Osteoblast (primary cell): ENCODE measurements around the gene HMGCS2. TPM values are rescaled to one million over a fixed set of nuclear protein-coding genes. Genes with fewer than 3 reads are reported as not detected.
A peak's percentile ranks its signal among the peaks of the same experiment; 100 is the strongest.

ENCODE experiments used
- DNase-seq: peaks from one replicate; pipeline ENCODE4 v3.0.0; 2011; ENCODE audit warnings: low spot score, mixed read lengths; ENCODE audit not compliant: insufficient read length; ENCODE audit errors: missing footprints
- H2AFZ ChIP-seq: 2 replicates; pipeline ENCODE4 v1.6.0; 2011; ENCODE audit warnings: mild to moderate bottlenecking, low read length
- H3K27ac ChIP-seq: 2 replicates; pipeline ENCODE4 v1.5.1; 2011; ENCODE audit warnings: mild to moderate bottlenecking, low read depth, low read length, moderate library complexity
- H3K27me3 ChIP-seq: 2 replicates; pipeline ENCODE4 v1.6.0; 2012; ENCODE audit warnings: mild to moderate bottlenecking, control low read depth, inconsistent platforms, low read length, moderate library complexity; ENCODE audit not compliant: insufficient read depth
- H3K36me3 ChIP-seq: 2 replicates; pipeline ENCODE4 v1.5.1; 2011; ENCODE audit warnings: mild to moderate bottlenecking, low read length, control low read depth, moderate library complexity; ENCODE audit not compliant: insufficient read depth
- H3K4me1 ChIP-seq: 2 replicates; pipeline ENCODE4 v1.5.1; 2011; ENCODE audit warnings: mild to moderate bottlenecking, low read length, control low read depth, moderate library complexity; ENCODE audit not compliant: insufficient read depth
- H3K4me2 ChIP-seq: 2 replicates; pipeline ENCODE4 v1.6.0; 2011; ENCODE audit warnings: mild to moderate bottlenecking, low read length; ENCODE audit not compliant: insufficient read depth
- H3K4me3 ChIP-seq: fragments of 200-600 bp; sonication (generic); 3 replicates; pipeline ENCODE4 v1.5.1; 2012; ENCODE audit warnings: mild to moderate bottlenecking, low read length, inconsistent platforms; ENCODE audit not compliant: insufficient read depth
- H3K79me2 ChIP-seq: 2 replicates; pipeline ENCODE4 v1.6.0; 2012; ENCODE audit warnings: mild to moderate bottlenecking, low read length, control low read depth, inconsistent platforms; ENCODE audit not compliant: insufficient read depth
- H3K9me3 ChIP-seq: 2 replicates; pipeline ENCODE4 v1.5.1; 2011; ENCODE audit warnings: low read depth, low read length, control low read depth
- H4K20me1 ChIP-seq: 2 replicates; pipeline ENCODE4 v1.6.0; 2012; ENCODE audit warnings: mild to moderate bottlenecking, low read length, control low read depth; ENCODE audit not compliant: insufficient read depth
- total RNA-seq: library from RNA; depleted of rRNA; stranded (reverse); fragments of >200 nt; gene quantifications from 2 replicates; pipeline ENCODE4 v1.2.3, GENCODE V29; 2012
- TF ChIP-seq, protein P1 (sequence below): IDR thresholded peaks from 2 replicates; pipeline ENCODE4 v1.5.1; 2011; ENCODE audit warnings: mild to moderate bottlenecking, low read depth, low read length, moderate library complexity; ENCODE audit errors: extremely low read depth

HMGCS2 gene
- total RNA-seq, 1 donor = not detected

DNA sequence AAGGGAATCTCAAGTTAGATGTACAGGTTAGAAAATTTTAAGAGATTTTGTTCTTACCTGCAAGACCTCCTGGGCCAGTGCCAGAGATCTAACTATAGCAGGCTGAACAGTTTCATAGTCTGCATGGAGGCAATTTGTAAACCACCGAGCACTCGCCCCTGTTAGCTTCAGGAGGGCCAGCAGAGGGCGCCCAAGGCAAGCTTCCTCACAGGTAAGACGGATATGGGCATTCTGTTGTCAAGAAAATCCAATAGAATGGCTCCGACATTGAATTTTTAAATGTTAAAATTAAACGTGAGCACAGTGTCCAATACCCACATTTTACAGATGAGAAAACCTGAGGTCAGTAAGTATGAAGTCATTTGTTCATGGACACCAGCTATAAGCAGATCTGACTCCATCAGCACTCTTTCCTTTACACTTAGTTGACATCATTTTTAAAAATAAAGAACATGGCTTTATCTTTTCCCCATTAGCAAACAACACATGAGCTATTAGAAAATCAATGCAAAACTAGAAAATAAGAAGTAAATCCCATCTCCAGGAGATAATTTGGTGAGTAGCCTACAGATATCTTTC lies 40.4 kb upstream of the HMGCS2 start:
- H3K4me3 ChIP-seq = no peak overlapping the region
- H3K27me3 ChIP-seq = peaks cover 42% of the 10 kb centered on the region
- no peaks in the 10 kb centered on the region for H3K9me3 ChIP-seq
- no peaks in the 10 kb centered on the region for H3K79me2 ChIP-seq
- H3K4me1 ChIP-seq = no peaks in the 10 kb centered on the region
- no peaks in the 10 kb centered on the region for H4K20me1 ChIP-seq
- no peak overlapping the region for H3K4me2 ChIP-seq
- no peak overlapping the region for H3K27ac ChIP-seq
- H3K36me3 ChIP-seq = no peaks in the 10 kb centered on the region
- H2AFZ ChIP-seq = no peak overlapping the region
- TF ChIP-seq, protein P1, sequence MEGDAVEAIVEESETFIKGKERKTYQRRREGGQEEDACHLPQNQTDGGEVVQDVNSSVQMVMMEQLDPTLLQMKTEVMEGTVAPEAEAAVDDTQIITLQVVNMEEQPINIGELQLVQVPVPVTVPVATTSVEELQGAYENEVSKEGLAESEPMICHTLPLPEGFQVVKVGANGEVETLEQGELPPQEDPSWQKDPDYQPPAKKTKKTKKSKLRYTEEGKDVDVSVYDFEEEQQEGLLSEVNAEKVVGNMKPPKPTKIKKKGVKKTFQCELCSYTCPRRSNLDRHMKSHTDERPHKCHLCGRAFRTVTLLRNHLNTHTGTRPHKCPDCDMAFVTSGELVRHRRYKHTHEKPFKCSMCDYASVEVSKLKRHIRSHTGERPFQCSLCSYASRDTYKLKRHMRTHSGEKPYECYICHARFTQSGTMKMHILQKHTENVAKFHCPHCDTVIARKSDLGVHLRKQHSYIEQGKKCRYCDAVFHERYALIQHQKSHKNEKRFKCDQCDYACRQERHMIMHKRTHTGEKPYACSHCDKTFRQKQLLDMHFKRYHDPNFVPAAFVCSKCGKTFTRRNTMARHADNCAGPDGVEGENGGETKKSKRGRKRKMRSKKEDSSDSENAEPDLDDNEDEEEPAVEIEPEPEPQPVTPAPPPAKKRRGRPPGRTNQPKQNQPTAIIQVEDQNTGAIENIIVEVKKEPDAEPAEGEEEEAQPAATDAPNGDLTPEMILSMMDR = peak; percentile 98
- peak; percentile 41 for DNase-seq

DNA sequence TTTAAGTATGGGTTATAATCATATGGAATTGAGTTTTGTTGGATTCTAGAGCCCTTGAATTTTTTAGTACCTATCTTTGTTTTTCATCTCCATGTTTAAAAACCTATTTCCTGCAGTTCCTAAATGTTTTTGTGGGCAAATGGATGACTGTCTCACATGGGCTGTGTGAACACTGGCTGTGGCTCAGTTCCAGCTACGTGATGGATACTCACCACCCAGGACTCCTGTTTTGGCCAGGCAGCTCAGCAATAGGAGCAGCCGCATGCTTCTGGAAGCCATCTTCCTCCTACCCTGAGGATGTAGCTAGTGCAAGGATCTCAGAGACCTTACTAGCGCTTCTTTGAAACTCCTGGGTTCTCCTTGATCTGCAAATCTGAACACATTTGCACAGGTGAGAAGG lies 39.8 kb upstream of the HMGCS2 start:
- Histone ChIP-seq H3K9me3 (no peaks in the 10 kb centered on the region), H3K4me3 (no peak overlapping the region), H3K79me2 (no peaks in the 10 kb centered on the region), H3K27ac (no peak overlapping the region), H3K4me2 (no peak overlapping the region), H4K20me1 (no peaks in the 10 kb centered on the region), H3K27me3 (peaks cover 41% of the 10 kb centered on the region), H3K36me3 (no peaks in the 10 kb centered on the region), H3K4me1 (no peaks in the 10 kb centered on the region), H2AFZ (no peak overlapping the region)
- TF ChIP-seq, protein P1 = no peak
- DNase-seq = peak; percentile 45

- Histone ChIP-seq H3K27ac (no peak overlapping the region), H2AFZ (no peak overlapping the region), H3K36me3 (no peaks in the 10 kb centered on the region), H3K4me1 (no peaks in the 10 kb centered on the region), H3K27me3 (peaks cover 41% of the 10 kb centered on the region), H4K20me1 (no peaks in the 10 kb centered on the region), H3K4me2 (no peak overlapping the region), H3K9me3 (no peaks in the 10 kb centered on the region), H3K4me3 (no peak overlapping the region), H3K79me2 (no peaks in the 10 kb centered on the region)
- no peak for DNase-seq
- TF ChIP-seq, protein P1 = no peak
These were observed 37.8 kb upstream of the HMGCS2 start for GRCh38 chr1:119806489-119806888.

DNA sequence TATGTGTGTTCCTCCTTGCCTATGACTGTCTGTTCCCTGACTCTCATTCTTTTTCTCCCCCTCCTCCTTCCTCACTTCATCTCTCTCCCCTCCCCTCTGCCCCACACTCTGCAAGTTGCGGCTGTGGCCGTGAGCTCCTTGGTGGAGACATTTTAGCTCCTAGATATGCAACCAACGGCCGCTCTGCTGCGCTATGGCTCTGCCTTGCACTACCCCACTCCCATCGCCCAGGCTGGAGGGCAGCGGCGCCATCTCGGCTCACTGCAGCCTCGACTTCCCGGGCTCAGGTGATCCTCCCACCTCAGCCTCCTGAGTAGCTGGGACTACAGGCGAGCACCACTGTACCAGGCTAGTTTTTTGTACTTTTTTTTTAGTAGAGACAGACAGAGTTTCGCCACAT lies 37.0 kb upstream of the HMGCS2 start:
- Histone ChIP-seq H2AFZ (no peak overlapping the region), H3K36me3 (no peaks in the 10 kb centered on the region), H3K27ac (no peak overlapping the region), H4K20me1 (no peaks in the 10 kb centered on the region), H3K27me3 (peaks cover 41% of the 10 kb centered on the region), H3K4me2 (no peak overlapping the region), H3K4me3 (no peak overlapping the region), H3K79me2 (no peaks in the 10 kb centered on the region), H3K4me1 (no peaks in the 10 kb centered on the region), H3K9me3 (no peaks in the 10 kb centered on the region)
- DNase-seq = no peak
- TF ChIP-seq, protein P1 = no peak
